Inferior parietal cortex (tissue), 1 donor: ENCODE data around the gene PLCB4.

Experiments
- DNase-seq: peaks from one replicate; pipeline ENCODE4 v3.0.0-alpha.2; 2016; ENCODE audit errors: extremely low spot score

Gene PLCB4

GRCh38 chr20:9492067-9492466 lies 423.2 kb downstream of the PLCB4 start:
- DNase-seq = no peak

DNA sequence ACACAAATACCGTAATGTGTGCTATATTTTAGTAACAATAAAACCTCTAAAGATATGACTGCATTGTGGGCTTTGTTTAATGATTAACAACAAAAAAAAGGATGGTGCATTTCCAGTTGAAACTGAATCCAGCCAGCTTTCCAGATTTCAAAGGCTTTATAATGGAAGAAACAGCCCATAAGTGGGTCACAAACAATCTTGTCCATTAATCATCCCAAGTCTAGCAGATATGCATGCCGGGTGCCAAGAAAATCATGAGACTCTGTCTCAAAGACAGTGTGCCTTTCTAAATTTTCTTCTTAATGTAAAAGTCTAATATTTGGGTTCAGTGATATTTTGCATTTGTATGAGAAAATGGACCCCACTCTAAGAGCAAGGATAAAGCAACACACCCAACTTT lies 424.9 kb downstream of the PLCB4 start:
- no peak for DNase-seq

- no peak for DNase-seq
These were observed 426.8 kb downstream of the PLCB4 start for GRCh38 chr20:9495701-9496100.

GRCh38 chr20:9496155-9496554 lies 427.3 kb downstream of the PLCB4 start:
- no peak for DNase-seq

DNA sequence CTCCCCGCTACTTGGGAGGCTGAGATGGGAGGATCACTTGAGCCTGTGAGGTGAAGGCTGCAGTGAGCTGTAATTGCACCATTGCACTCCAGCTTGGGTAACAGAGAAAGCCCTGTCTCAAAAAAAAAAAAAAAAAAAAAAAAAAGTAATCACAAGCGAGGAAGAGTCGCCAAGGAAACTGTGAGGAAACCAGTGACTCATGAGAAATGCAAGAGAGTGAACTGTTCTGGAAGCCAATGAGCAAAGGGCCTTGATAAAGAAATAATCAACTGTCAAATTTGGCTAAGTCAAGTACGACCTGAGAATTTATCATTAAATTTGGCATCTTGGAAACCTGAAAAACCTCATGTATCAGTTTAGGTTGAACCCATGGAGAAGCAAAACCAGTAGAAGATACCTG lies 429.4 kb downstream of the PLCB4 start:
- DNase-seq = no peak

GRCh38 chr20:9499126-9499899 lies 430.4 kb downstream of the PLCB4 start:
- no peak for DNase-seq

DNA sequence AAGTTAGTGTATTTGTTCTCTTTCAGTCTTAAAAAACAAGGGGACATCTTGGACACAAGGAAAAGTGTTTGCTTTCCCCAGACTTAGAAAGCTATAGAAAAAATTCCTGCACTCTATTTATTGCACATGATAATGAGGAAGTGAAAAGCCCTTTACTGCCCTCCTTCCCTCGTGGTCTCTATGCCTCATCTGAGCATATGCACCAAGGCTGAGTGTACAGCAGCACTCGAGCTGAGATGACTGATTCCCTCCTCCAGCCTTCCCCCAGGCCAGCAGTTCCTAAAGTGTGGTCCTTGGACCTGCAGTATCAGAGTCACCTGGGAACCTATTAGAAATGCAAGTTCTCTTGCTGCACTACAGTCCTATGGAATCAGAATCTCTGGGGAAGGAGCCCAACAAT lies 431.2 kb downstream of the PLCB4 start:
- no peak for DNase-seq

- DNase-seq = no peak
These were observed 432.6 kb downstream of the PLCB4 start for GRCh38 chr20:9501473-9501872.

- DNase-seq = no peak
These were observed 434.8 kb downstream of the PLCB4 start for GRCh38 chr20:9503526-9504245.

- no peak for DNase-seq
These were observed 437.5 kb downstream of the PLCB4 start for GRCh38 chr20:9506280-9506821.

DNA sequence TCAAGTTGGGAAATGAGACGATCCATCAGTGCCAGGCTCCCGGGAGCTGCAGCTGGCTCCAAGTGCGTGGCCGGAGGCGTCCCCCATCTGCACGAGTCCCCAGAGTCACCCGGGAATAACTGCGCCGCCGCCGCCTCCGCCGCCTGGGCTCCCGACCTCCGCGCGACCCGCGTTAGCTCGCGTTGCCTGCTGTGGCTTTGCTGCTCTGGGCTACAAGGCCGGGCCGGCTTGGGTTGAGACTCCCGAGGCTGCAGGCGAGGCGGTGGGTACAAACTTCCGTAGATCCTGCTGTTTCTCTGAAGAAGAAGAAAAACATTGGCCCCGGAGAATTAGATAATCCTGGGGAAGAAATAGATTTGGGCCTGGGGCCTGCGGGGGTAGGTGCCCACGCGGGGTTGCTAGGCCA lies 438.1 kb downstream of the PLCB4 start:
- no peak for DNase-seq

DNA sequence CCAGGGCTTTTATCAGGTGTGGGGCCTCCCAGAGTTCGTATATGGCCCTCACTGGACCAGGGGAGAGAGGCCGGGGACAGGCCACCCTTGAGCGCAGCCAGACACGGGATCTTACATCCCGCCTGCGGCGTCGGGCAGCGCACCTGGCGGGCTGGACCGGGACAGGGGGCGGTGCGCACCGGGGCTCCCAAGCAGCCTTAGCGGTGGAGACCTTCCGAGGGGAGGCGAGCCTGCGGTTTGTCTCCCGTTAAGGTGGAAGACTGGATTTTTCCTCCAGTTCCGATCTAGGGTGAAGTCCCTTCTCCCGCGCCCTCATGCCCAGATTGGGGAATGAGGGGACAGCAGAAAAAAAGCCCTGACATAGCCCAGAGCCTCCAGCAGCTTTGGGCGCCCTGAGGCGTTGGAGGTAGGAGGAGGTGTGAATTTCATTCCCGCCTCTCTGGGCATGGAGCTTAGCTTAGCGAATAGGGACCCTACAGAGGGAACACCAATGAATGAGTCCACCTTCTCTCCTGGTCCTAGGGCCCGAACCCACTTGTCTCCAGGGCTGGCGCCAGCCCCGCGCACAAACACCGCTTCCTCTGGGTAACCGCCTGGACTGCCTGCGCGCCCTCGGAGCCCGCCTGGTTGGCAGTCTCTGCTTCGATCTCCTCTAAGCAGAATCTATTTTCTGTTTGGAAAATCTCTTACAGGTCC lies 438.8 kb downstream of the PLCB4 start:
- no peak for DNase-seq

DNA sequence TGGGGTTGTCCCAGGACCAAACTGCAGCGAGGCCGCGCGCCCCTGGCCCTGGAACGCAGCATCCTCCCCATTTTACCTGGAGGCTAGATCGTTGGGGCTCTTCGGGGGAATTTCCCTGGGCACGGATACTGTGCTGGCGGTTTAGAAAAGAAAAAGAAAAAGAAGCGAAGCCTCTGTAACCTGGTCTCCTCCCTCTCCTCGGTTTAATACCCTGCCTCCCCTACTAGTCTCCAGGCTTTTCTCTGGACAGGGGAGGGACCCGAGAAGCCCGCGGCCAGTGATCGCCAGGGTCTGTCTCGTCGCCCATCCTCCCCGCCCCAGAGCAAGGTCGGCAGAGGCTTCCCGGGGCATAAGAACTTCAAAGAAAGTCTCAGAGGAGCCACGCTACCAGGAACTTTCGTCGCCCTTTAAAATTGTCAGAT lies 439.4 kb downstream of the PLCB4 start:
- no peak for DNase-seq

DNA sequence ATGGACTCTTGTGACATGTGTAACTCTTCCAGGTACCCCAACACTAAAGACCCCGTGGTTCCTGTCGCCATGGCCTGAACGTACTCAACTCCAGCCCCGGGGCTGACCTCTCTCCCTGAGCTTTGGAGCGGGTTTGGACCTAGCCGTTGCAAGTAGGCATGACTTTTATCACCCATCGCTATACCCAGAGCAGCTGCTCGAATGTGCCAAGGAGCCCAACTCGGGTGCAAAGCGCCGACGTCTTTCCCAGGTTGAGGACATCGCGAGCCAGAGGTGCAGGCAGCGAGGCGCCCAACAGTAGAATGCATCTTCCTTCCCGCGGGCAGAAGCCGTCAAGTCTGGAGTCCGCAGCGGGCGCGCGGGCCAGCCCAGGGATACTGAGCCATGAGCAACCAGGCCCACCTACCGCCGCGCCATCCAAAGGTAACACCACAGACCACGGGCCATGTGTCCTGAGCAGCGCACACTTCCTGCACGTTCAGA lies 439.9 kb downstream of the PLCB4 start:
- DNase-seq = no peak

DNA sequence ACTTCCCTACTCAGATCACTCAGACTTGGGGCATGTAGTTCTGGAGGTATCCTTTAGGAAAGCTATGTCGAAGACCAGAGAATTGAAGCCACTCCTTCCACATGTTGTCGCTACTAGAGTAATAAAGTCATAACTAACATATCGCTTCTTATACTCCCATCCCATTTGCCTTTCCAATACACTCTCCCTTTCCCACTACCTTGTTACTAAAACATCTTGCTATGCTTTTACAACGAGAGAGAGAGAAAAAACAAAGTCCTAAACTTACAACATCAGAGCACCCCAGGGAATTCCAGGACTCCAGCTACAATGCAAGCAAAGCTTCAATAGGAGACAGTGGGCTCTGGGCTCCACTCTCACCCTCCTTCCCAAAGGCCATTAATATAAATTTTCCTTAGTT lies 440.4 kb downstream of the PLCB4 start:
- DNase-seq = no peak

DNA sequence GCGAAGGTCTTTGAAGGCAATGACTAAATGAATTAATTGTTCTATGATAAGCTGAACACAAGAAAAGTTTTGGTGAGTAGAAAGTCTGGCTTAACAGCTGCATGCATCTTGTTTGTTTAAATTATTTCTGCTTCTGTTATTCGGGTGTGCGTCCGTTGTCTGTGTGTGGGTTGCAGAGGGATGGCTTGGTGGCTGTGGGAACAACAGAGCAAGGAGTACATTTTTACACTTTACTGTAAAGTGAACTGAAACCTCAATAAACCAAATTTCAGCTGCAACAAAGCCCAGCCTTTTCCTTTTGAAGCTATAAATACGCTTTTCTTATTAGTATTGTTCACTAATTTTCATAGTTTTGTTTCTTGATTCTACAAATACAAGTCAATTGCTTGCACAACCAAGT lies 442.0 kb downstream of the PLCB4 start:
- DNase-seq = no peak

DNA sequence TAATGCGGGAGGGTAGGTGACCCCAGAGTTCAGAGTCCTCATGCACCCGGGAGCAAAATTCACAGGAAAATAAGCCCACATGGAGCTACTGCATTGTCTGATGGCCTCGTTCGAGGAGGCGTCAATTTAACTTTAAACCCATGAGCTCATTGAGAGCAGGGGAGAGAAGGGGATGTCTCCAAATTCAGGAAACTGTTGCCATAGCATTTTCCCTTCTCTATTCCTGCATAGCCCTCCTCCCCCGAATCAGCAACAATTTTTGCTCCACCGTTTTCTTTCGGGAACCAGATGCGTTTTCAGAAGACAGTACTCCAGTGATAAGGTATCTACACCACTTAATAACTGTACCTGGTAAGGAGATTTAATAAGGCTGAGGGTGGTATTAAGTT lies 445.2 kb downstream of the PLCB4 start:
- DNase-seq = no peak

- no peak for DNase-seq
These were observed 445.8 kb downstream of the PLCB4 start, which contains the start of gene LAMP5 for GRCh38 chr20:9514461-9515213. LAMP5 (plus strand) TSS chr20:9514590; CDS start chr20:9514853, 263 bp downstream.

DNA sequence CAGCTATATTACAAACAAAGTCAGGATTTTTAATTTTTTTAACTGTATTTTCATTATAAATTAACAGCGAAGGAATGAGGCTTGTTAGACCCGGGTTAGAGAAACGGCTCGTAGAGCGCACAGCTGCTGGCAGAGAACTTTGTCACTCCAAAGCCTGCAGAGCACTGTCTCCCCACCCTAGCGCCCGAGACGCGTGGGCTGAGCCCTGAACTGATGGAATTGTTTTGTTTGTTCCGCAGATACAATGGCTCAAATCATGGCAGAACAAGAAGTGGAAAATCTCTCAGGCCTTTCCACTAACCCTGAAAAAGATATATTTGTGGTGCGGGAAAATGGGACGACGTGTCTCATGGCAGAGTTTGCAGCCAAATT lies 446.3 kb downstream of the PLCB4 start:
- DNase-seq = no peak

- DNase-seq = no peak
These were observed 446.9 kb downstream of the PLCB4 start for GRCh38 chr20:9515741-9516233.

DNA sequence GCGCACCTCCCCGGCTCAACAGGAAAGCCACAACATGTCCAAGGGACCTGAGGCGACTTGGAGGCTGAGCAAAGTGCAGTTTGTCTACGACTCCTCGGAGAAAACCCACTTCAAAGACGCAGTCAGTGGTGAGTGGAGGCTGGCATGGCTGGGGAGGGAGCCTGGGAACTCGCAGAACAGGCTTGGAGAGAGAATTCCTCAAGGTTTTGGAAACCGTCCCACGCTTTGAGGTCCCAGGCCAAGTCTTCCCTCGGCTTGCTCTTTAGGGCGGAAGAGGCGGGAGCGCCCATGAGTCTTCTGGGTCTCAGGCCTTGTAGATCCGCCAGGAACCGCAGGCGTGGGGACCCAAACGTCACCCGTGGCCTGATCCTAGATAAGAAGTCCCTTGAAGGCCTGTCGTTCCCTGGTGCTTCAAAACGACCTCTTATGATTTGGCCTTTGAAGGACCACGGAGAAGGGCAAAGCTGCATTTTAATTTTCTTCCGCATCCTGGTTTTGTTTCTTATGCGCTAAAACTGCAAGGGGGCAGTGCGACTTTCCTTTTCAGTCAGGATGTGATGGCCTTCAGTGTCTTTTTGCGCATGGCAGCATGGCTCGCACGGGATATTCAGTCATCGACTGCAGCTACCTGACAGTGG lies 447.5 kb downstream of the PLCB4 start:
- DNase-seq = no peak
